ENCODE data around the gene CDC42BPG. TPM values are rescaled to one million over a fixed set of nuclear protein-coding genes. Genes with fewer than 3 reads are reported as not detected.
A peak's percentile ranks its signal among the peaks of the same experiment; 100 is the strongest.

CDC42BPG gene
- total and polyA plus RNA-seq, 9 of the 15 experiments (the other 6 are each of a cell fraction or from before 2014, with no cell fraction given) = 0.04 to 8.8 (median 2.1) TPM

GRCh38 chr11:64870176-64870892, 25.9 kb upstream of the CDC42BPG start (continued):
- TF ChIP-seq ZKSCAN8 (CRISPR knock-in tag; IDR thresholded peaks at IDR 0.05) (no peak), C11orf30 (IDR thresholded peaks at IDR 0.05; ENCODE audit: low read depth) (peak; percentile 77; the same call in 1 of the 2 replicates), NFIX (CRISPR knock-in tag; IDR thresholded peaks at IDR 0.05; ENCODE audit: low read depth) (no peak), CTBP1 (IDR thresholded peaks at IDR 0.05; ENCODE audit: borderline replicate concordance) (peak; percentile 83), ZBTB11 (CRISPR knock-in tag; IDR thresholded peaks at IDR 0.05) (peak in 1 of 3 experiments; percentile 57; a peak in 2 of 6 replicates), L3MBTL2 (IDR thresholded peaks at IDR 0.05) (no peak), TAF9B (IDR thresholded peaks at IDR 0.05; ENCODE audit: partially characterized antibody) (no peak), GABPB1 (CRISPR knock-in tag; IDR thresholded peaks at IDR 0.05) (0 out of 2 replicates have a peak, but pooled peaks have one; percentile 7), PHB (CRISPR knock-in tag; IDR thresholded peaks at IDR 0.05) (no peak), ARID3B (CRISPR knock-in tag; IDR thresholded peaks at IDR 0.05; ENCODE audit: borderline replicate concordance) (no peak), HDAC6 (IDR thresholded peaks at IDR 0.05; ENCODE audit: low read depth, low read length) (no peak), SRF (CRISPR knock-in tag; IDR thresholded peaks at IDR 0.05) (0 out of 4 replicates have a peak, but pooled peaks of 1 of the 2 experiments have one; percentile 34), NFIC (IDR thresholded peaks at IDR 0.05) (peak; percentile 41; the same call in 1 of the 2 replicates), MAFK (IDR thresholded peaks at IDR 0.05; ENCODE audit: low read length) (peak; percentile 43; the same call in 1 of the 2 replicates), GTF3C2 (IDR thresholded peaks at IDR 0.05; ENCODE audit: borderline replicate concordance, extremely low read depth, insufficient read length) (no peak), POLR2G (IDR thresholded peaks at IDR 0.05; ENCODE audit: low read depth, low read length) (peak; percentile 24; the same call in 1 of the 2 replicates), ZFP91 (CRISPR knock-in tag; IDR thresholded peaks at IDR 0.05) (no peak)

All from K562 (cell line).